Measurements from ENCODE around the gene CHST15.

CHST15 gene

DNA sequence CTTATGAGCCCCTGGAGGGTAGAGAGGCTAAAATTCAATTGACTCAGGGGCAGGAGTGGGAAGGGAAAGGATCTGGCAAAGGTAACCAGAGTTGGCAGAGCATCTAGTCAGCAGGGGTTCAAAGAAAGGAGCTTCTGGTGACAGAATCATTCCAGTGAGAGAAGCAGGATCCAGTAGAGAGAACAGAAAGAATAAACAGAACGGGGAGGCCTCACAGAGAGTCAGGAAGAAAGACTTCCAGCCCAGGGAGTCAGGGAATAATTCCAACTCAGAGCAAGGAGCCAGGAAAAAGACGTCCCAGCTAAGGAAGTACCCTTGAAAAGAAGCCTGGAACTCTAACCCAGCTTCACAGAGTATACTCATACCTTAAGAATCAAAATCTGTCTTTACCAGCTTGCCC, 135.2 kb downstream of the CHST15 start:
- Histone ChIP-seq H3K36me3 (replicated peaks) (no peaks in the 10 kb centered on the region), H3K4me3 (no peak overlapping the region), H3K27me3 (ENCODE audit: low read depth) (no peaks in the 10 kb centered on the region; the same call in 1 of the 2 replicates), H3K4me1 (no peaks in the 10 kb centered on the region), H3K9me3 (no peaks in the 10 kb centered on the region)
- in situ Hi-C loops (cut with MboI; ENCODE audit: low sequenced_read_pairs) = no loop called here
- DNase-seq (ENCODE audit: low spot score in 2 of 2) = no peak
